ENCODE results near the gene AKR7A2. TPM values are rescaled to one million over a fixed set of nuclear protein-coding genes. Genes with fewer than 3 reads are reported as not detected.

AKR7A2 gene
- total and polyA plus RNA-seq, 8 donors: 18.7 to 108 (median 48.6) TPM; not detected in 1

DNA sequence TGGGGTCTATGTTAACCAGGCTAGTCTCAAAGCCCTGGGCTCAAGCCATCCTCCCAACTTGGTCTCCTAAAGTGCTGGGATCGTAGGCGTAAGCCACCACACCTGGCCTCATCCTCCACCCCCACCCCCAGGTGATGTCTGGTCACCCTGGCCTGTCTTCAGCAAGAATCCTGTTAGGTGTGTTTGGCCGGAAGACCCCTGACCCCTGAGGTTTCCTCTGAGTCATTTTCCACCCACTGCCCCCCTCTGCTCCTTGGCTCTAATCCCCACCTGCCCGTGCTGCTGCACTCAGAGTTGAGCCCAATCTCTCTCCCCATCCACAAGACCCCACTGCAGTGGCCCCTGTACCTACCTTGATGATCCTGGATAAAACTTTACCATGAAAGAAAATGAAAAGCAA lies 25.3 kb upstream of the AKR7A2 start:
- 85 to 92% (median 88%) methylated on average over 4 of the region's 4 CpGs for WGBS, 5 donors

DNA sequence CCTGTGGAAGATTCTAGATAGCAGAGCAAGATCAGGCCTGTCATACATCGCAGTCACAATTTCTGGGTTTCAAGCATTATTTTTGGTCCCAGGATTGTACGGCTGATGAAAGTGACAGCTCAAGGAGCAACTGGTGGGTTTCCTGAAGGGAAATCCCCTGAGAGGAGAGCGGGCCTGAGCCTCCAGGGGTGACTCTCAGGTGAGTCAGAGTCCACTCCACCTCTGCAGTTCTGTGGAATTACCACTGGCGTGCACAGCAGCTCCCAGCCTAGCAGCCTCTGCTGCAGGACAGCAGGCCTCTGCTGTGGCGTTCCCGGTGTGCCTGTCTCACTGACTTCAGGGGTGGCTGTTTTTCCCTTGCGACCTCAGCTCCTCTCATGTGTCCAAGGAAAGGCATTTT lies 24.6 kb upstream of the AKR7A2 start:
- H3K27ac ChIP-seq: no peak overlapping the region
- DNase-seq: no peak
- no peaks in the 10 kb centered on the region for H3K9me3 ChIP-seq
- H3K36me3 ChIP-seq: peaks cover 25 to 50% (median 46%) of the 10 kb centered on the region in 4 donors
- WGBS, 5 donors: 83 to 92% (median 86%) methylated on average over 6 to 7 of the region's 7 CpGs
- no peaks in the 10 kb centered on the region for H3K27me3 ChIP-seq
- H3K4me1 ChIP-seq: peaks cover 0 to 7% (median 5%) of the 10 kb centered on the region in 4 donors
- TF ChIP-seq POLR2AphosphoS5 (IDR thresholded peaks at IDR 0.05): no peak
- TF ChIP-seq EP300 (IDR thresholded peaks at IDR 0.05): no peak
- TF ChIP-seq, protein P1, sequence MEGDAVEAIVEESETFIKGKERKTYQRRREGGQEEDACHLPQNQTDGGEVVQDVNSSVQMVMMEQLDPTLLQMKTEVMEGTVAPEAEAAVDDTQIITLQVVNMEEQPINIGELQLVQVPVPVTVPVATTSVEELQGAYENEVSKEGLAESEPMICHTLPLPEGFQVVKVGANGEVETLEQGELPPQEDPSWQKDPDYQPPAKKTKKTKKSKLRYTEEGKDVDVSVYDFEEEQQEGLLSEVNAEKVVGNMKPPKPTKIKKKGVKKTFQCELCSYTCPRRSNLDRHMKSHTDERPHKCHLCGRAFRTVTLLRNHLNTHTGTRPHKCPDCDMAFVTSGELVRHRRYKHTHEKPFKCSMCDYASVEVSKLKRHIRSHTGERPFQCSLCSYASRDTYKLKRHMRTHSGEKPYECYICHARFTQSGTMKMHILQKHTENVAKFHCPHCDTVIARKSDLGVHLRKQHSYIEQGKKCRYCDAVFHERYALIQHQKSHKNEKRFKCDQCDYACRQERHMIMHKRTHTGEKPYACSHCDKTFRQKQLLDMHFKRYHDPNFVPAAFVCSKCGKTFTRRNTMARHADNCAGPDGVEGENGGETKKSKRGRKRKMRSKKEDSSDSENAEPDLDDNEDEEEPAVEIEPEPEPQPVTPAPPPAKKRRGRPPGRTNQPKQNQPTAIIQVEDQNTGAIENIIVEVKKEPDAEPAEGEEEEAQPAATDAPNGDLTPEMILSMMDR (IDR thresholded peaks at IDR 0.05): no peak
- TF ChIP-seq POLR2A (IDR thresholded peaks at IDR 0.05): no peak
- intact Hi-C loops (cut with DNase I; ENCODE audit: low total_unique reads): no loop called here
- no peak overlapping the region for H3K4me3 ChIP-seq

More for the DNA sequence above, 25.3 kb upstream of the AKR7A2 start:
- Histone ChIP-seq H3K4me1 (peaks cover 0 to 13% (median 11%) of the 10 kb centered on the region in 4 donors), H3K9me3 (no peaks in the 10 kb centered on the region), H3K36me3 (peaks cover 30 to 57% (median 51%) of the 10 kb centered on the region in 4 donors), H3K27ac (no peak overlapping the region), H3K27me3 (no peaks in the 10 kb centered on the region), H3K4me3 (no peak overlapping the region)
- DNase-seq: no peak
- TF ChIP-seq POLR2AphosphoS5 (IDR thresholded peaks at IDR 0.05): no peak
- TF ChIP-seq EP300 (IDR thresholded peaks at IDR 0.05): no peak
- TF ChIP-seq, protein P1 (IDR thresholded peaks at IDR 0.05): no peak
- TF ChIP-seq POLR2A (IDR thresholded peaks at IDR 0.05): no peak
- intact Hi-C loops (cut with DNase I; ENCODE audit: low total_unique reads): no loop called here

DNA sequence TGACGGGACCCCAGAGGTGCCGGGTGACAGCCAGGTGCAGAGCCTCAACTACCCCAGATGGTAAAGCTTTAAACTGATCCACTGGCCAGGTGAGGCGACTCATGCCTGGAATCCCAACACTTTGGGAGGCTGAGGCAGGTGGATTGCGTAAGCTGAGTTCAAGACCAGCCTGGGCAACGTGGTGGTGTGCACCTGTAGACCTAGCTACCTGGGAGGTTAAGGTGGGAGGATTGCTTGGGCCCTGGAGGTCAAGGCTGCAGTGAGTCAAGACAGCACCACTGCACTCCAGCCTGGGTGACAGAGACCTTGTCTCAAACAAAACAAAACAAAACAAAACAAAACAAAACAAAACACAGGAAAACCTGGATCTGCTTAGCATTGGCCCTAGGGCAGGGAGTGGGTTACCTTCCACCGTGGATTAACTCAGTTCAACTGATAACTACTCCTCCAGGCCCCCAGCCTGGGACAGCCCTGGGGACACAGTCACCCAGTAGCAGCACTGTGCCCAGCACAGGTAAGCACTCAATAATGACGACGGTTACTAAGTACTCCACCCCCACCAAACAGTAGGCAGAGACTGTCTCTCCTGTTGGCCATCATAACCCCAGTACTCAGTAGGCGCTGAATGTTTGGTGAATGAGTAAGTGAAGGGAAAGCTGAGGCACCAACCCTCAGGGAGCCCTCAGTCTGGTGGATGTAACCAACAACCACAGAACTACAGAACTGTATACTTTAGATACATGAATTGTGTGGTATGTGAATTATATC lies 21.8 kb upstream of the AKR7A2 start:
- intact Hi-C loops (cut with DNase I; ENCODE audit: low total_unique reads): no loop called here
- 79 to 89% (median 87%) methylated on average over 9 of the region's 9 CpGs for WGBS, 5 donors

GRCh38 chr1:19332832-19333231 lies 20.9 kb upstream of the AKR7A2 start:
- Histone ChIP-seq H3K27me3 (no peaks in the 10 kb centered on the region), H3K9me3 (no peaks in the 10 kb centered on the region), H3K4me3 (no peak overlapping the region), H3K36me3 (peaks cover 9 to 42% (median 37%) of the 10 kb centered on the region in 4 donors), H3K27ac (no peak overlapping the region), H3K4me1 (no peaks in the 10 kb centered on the region)
- DNase-seq: no peak
- 83 to 94% (median 89%) methylated on average over 10 to 12 of the region's 12 CpGs for WGBS, 5 donors
- intact Hi-C loops (cut with DNase I; ENCODE audit: low total_unique reads): no loop called here
- TF ChIP-seq EP300 (IDR thresholded peaks at IDR 0.05) (no peak), POLR2A (IDR thresholded peaks at IDR 0.05) (no peak), POLR2AphosphoS5 (IDR thresholded peaks at IDR 0.05) (no peak)
- TF ChIP-seq, protein P1 (IDR thresholded peaks at IDR 0.05): no peak

More for the DNA sequence above, 21.8 kb upstream of the AKR7A2 start:
- Histone ChIP-seq H3K4me3 (no peak overlapping the region), H3K27me3 (no peaks in the 10 kb centered on the region), H3K36me3 (peaks cover 11 to 42% (median 37%) of the 10 kb centered on the region in 4 donors), H3K4me1 (no peaks in the 10 kb centered on the region), H3K27ac (no peak overlapping the region), H3K9me3 (no peaks in the 10 kb centered on the region)
- no peak for DNase-seq
- TF ChIP-seq, protein P1 (IDR thresholded peaks at IDR 0.05): no peak
- TF ChIP-seq EP300 (IDR thresholded peaks at IDR 0.05) (no peak), POLR2AphosphoS5 (IDR thresholded peaks at IDR 0.05) (no peak)
